Panc1 (cell line): ENCODE data around the gene METTL16. TPM values are rescaled to one million over a fixed set of nuclear protein-coding genes. Genes with fewer than 3 reads are reported as not detected.
"Not testable (repeated sequence)": the region's sequence is repeated elsewhere in the genome, so short reads cannot be mapped to it uniquely, and the experiment has no call there.

ENCODE experiments used
- ATAC-seq: fragments of 200-7000 bp; cut with Tn5 transposase; 2 replicates; pipeline ENCODE4 v1.9.1; 2020; ENCODE audit warnings: mild to moderate bottlenecking, moderate library complexity
- BruUV-seq: library from RNA; stranded (reverse); fragments of 400-500 nt; replicated peaks from 2 replicates; lab custom pipeline; 2021; lab: Mats Ljungman, UMichigan
- CTCF ChIA-PET: fragments of 300-600 bp; sonication (Branson Sonifier 250); formaldehyde crosslinking; loops from one replicate; lab custom pipeline; 2022; ENCODE audit warnings: antibody characterized with exemption; lab: Charles Lee
- POLR2A ChIA-PET: fragments of 300-600 bp; sonication (Branson Sonifier 250); formaldehyde crosslinking; loops from one replicate; lab custom pipeline; 2022; ENCODE audit warnings: antibody characterized with exemption; lab: Charles Lee
- DNase-seq: peaks from one replicate; pipeline ENCODE4 v3.0.0-alpha.2; 2010; ENCODE audit warnings: low read depth, low spot score
- H3K27ac ChIP-seq: 2 replicates; pipeline ENCODE4 v1.5.1; 2011; ENCODE audit warnings: mild to moderate bottlenecking, low read length, inconsistent platforms
- H3K27me3 ChIP-seq: fragments of 200-500 bp; sonication (Bioruptor generic); 2 replicates; pipeline ENCODE4 v1.6.0; 2014; ENCODE audit warnings: low read length, inconsistent platforms; ENCODE audit not compliant: control insufficient read depth, insufficient read depth
- H3K36me3 ChIP-seq: fragments of 200-500 bp; sonication (Bioruptor generic); 2 replicates; pipeline ENCODE4 v1.5.1; 2014; ENCODE audit warnings: inconsistent platforms, mild to moderate bottlenecking, low read length, moderate library complexity; ENCODE audit not compliant: control insufficient read depth, insufficient read depth
- H3K4me1 ChIP-seq: 2 replicates; pipeline ENCODE4 v1.5.1; 2011; ENCODE audit warnings: inconsistent platforms, mild to moderate bottlenecking, low read length, moderate library complexity; ENCODE audit not compliant: control insufficient read depth, insufficient read depth
- H3K4me3 ChIP-seq, 2 experiments: 2 replicates each; pipeline ENCODE4 v1.5.1; 2011 to 2012; ENCODE audit warnings: low read depth in 2 of 2, low read length in 2 of 2, mild to moderate bottlenecking in 2 of 2, inconsistent platforms in 1 of 2, moderate library complexity in 1 of 2
- H3K9me3 ChIP-seq: fragments of 200-500 bp; sonication (Bioruptor generic); 2 replicates; pipeline ENCODE4 v1.5.1; 2014; ENCODE audit warnings: low read depth, mild to moderate bottlenecking, inconsistent platforms, low read length, moderate library complexity; ENCODE audit not compliant: control insufficient read depth, insufficient read depth
- POLR2AphosphoS5 ChIP-seq: IDR thresholded peaks from 2 replicates; pipeline ENCODE4 v1.6.1; 2012; ENCODE audit warnings: mild to moderate bottlenecking, low read depth, low read length, moderate library complexity
- SIN3A ChIP-seq: IDR thresholded peaks from 2 replicates; pipeline ENCODE4 v1.6.1; 2012; ENCODE audit warnings: low read depth, mild to moderate bottlenecking, low read length, moderate library complexity, borderline replicate concordance; ENCODE audit not compliant: insufficient read depth
- TCF7L2 ChIP-seq: IDR thresholded peaks from 2 replicates; pipeline ENCODE4 v1.6.1; 2011; ENCODE audit warnings: mild to moderate bottlenecking, low read depth, low read length, inconsistent platforms
- in situ Hi-C: cut with HindIII; loops from 2 replicates; pipeline ENCODE4 v1.10.0; 2016; ENCODE audit warnings: low sequenced_read_pairs, low pct_unique_long_range_greater_than_20kb
- intact Hi-C: fragments of 100-400 bp; cut with micrococcal nuclease; formaldehyde crosslinking; loops from one replicate; pipeline ENCODE4 v1.10.0; 2022; ENCODE audit not compliant: unreplicated experiment
- total RNA-seq: library from RNA; stranded (reverse); gene quantifications from one replicate; pipeline ENCODE4 v1.2.1, GENCODE V29; 2021; ENCODE audit not compliant: unreplicated experiment
- TF ChIP-seq, protein P1 (sequence below), 2 experiments: IDR thresholded peaks; 2 replicates each; pipeline ENCODE4 v1.6.1; 2011 to 2012; ENCODE audit warnings: low read depth in 2 of 2, control low read depth in 1 of 2, low read length in 1 of 2, mild to moderate bottlenecking in 1 of 2, moderate library complexity in 1 of 2; ENCODE audit not compliant: insufficient read depth in 1 of 2
- TF ChIP-seq, protein P2 (sequence below): fragments of 450-650 bp; IDR thresholded peaks from 2 replicates; pipeline ENCODE4 v1.5.1; 2017; ENCODE audit warnings: mild to moderate bottlenecking

Gene METTL16
- total RNA-seq, 1 experiment from 2014 or later, result 34.7 TPM

DNA sequence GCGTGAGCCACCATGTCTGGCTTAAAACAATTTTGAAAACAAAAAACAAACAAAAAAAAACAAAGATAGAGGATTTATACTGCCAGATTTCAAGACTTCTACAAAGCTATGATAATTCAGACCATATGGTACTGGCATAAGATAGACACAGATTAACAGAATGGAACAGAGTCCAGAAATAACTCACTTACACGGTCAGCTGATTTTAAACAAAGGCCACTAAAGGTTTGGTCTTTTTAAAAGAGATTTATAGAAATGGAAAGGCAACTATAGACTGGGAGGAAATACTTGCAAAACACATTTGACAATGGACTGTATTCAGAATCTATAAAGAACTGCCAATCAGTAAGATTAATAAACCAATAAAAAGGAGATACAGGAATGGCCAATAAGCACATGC lies 62.2 kb downstream of the METTL16 start:
- Histone ChIP-seq H3K27me3 (no peaks in the 10 kb centered on the region), H3K4me1 (no peaks in the 10 kb centered on the region), H3K36me3 (peaks cover 2% of the 10 kb centered on the region; the same call in 1 of the 2 replicates), H3K4me3 (no peak overlapping the region), H3K27ac (no peak overlapping the region), H3K9me3 (no peaks in the 10 kb centered on the region)
- ATAC-seq (no peak), DNase-seq (no peak)
- CTCF ChIA-PET, result no interaction called here
- POLR2A ChIA-PET, result no interaction called here
- TF ChIP-seq TCF7L2, result no peak
- TF ChIP-seq, protein P1, sequence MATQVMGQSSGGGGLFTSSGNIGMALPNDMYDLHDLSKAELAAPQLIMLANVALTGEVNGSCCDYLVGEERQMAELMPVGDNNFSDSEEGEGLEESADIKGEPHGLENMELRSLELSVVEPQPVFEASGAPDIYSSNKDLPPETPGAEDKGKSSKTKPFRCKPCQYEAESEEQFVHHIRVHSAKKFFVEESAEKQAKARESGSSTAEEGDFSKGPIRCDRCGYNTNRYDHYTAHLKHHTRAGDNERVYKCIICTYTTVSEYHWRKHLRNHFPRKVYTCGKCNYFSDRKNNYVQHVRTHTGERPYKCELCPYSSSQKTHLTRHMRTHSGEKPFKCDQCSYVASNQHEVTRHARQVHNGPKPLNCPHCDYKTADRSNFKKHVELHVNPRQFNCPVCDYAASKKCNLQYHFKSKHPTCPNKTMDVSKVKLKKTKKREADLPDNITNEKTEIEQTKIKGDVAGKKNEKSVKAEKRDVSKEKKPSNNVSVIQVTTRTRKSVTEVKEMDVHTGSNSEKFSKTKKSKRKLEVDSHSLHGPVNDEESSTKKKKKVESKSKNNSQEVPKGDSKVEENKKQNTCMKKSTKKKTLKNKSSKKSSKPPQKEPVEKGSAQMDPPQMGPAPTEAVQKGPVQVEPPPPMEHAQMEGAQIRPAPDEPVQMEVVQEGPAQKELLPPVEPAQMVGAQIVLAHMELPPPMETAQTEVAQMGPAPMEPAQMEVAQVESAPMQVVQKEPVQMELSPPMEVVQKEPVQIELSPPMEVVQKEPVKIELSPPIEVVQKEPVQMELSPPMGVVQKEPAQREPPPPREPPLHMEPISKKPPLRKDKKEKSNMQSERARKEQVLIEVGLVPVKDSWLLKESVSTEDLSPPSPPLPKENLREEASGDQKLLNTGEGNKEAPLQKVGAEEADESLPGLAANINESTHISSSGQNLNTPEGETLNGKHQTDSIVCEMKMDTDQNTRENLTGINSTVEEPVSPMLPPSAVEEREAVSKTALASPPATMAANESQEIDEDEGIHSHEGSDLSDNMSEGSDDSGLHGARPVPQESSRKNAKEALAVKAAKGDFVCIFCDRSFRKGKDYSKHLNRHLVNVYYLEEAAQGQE (IDR thresholded peaks at IDR 0.05; ENCODE audit: insufficient read depth in 1 of 2, low read depth in 2 of 2, low read length in 1 of 2), result no peak
- TF ChIP-seq POLR2AphosphoS5, result no peak
- TF ChIP-seq, protein P2, sequence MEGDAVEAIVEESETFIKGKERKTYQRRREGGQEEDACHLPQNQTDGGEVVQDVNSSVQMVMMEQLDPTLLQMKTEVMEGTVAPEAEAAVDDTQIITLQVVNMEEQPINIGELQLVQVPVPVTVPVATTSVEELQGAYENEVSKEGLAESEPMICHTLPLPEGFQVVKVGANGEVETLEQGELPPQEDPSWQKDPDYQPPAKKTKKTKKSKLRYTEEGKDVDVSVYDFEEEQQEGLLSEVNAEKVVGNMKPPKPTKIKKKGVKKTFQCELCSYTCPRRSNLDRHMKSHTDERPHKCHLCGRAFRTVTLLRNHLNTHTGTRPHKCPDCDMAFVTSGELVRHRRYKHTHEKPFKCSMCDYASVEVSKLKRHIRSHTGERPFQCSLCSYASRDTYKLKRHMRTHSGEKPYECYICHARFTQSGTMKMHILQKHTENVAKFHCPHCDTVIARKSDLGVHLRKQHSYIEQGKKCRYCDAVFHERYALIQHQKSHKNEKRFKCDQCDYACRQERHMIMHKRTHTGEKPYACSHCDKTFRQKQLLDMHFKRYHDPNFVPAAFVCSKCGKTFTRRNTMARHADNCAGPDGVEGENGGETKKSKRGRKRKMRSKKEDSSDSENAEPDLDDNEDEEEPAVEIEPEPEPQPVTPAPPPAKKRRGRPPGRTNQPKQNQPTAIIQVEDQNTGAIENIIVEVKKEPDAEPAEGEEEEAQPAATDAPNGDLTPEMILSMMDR, result no peak
- intact Hi-C loops, result no loop called here
- no TSS peak for BruUV-seq
- in situ Hi-C loops, result no loop called here

DNA sequence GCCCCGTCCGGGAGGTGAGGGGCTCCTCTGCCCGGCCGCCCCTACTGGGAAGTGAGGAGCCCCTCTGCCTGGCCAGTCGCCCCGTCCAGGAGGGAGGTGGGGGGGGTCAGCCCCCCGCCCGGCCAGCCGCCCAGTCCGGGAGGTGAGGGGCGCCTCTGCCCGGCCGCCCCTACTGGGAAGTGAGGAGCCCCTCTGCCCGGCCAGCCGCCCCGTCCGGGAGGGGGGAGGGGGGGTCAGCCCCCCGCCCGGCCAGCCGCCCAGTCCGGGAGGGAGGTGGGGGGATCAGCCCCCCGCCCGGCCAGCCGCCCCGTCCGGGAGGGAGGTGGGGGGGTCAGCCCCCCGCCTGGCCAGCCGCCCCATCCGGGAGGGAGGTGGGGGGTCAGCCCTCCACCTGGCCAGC lies 64.2 kb downstream of the METTL16 start:
- H3K4me3 ChIP-seq, H3K9me3 ChIP-seq, ATAC-seq, BruUV-seq, H3K36me3 ChIP-seq, H3K4me1 ChIP-seq, H3K27ac ChIP-seq, DNase-seq, intact Hi-C loops, H3K27me3 ChIP-seq, CTCF ChIA-PET, POLR2A ChIA-PET, in situ Hi-C loops: not testable (repeated sequence)

DNA sequence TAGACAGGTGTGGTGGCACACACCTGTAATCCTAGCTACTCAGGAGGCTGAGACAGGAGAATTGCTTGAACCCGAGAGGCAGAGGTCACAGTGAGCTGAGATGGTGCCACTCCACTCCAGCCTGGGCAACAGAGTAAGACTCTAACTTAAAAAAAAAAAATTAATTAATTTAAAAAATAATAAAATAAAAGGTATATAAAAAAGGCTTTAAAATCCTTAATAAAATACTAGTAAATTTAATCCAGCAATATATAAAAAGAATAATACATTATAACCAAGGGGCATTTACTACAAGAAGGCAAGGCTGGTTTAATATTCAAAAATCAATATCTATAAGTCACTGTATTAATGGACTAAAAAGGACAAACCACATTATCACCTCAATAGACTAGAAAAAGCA lies 66.0 kb downstream of the METTL16 start:
- H3K4me1 ChIP-seq, result no peaks in the 10 kb centered on the region
- H3K9me3 ChIP-seq, result no peaks in the 10 kb centered on the region
- intact Hi-C loops, result no loop called here
- H3K36me3 ChIP-seq, result peaks cover 3% of the 10 kb centered on the region; the same call in 1 of the 2 replicates
- BruUV-seq, result no TSS peak
- POLR2A ChIA-PET, result no interaction called here
- ATAC-seq (no peak), DNase-seq (no peak)
- no peak for TF ChIP-seq TCF7L2
- TF ChIP-seq, protein P1 (IDR thresholded peaks at IDR 0.05; ENCODE audit: insufficient read depth in 1 of 2, low read depth in 2 of 2, low read length in 1 of 2), result no peak
- no peak for TF ChIP-seq POLR2AphosphoS5
- TF ChIP-seq, protein P2, result no peak
- no peak for TF ChIP-seq SIN3A
- no peak overlapping the region for H3K4me3 ChIP-seq
- CTCF ChIA-PET, result no interaction called here
- in situ Hi-C loops, result no loop called here
- no peak overlapping the region for H3K27ac ChIP-seq
- H3K27me3 ChIP-seq, result no peaks in the 10 kb centered on the region
